Mesenchymal stem cell (in vitro differentiated cells and primary cell): ENCODE data around the gene L3MBTL1.

Source experiments
- DNase-seq: peaks from one replicate; pipeline ENCODE4 v3.0.0-alpha.2; 2013
- H2AFZ ChIP-seq: one replicate; pipeline ENCODE4 v1.6.1; 2013; ENCODE audit warnings: low read depth, mild to moderate bottlenecking, control low read depth, inconsistent platforms, low read length, moderate library complexity
- H2AK5ac ChIP-seq: 2 replicates; pipeline ENCODE4 v1.6.1; 2013; ENCODE audit warnings: low read length, moderate library complexity, mild to moderate bottlenecking, inconsistent platforms; ENCODE audit not compliant: severe bottlenecking
- H2BK120ac ChIP-seq: one replicate; pipeline ENCODE4 v1.6.1; 2013; ENCODE audit warnings: low read depth, mild to moderate bottlenecking, inconsistent platforms, low read length, moderate library complexity
- H2BK12ac ChIP-seq, 2 experiments: one replicate each; pipeline ENCODE4 v1.6.1; 2013; ENCODE audit warnings: inconsistent platforms in 2 of 2, low read length in 2 of 2, mild to moderate bottlenecking in 2 of 2, moderate library complexity in 2 of 2, control low read depth in 1 of 2
- H2BK15ac ChIP-seq: one replicate; pipeline ENCODE4 v1.6.1; 2013; ENCODE audit warnings: mild to moderate bottlenecking, low read depth, inconsistent platforms; ENCODE audit not compliant: poor library complexity, severe bottlenecking
- H2BK5ac ChIP-seq: 2 replicates; pipeline ENCODE4 v1.6.1; 2013; ENCODE audit warnings: low read depth, mild to moderate bottlenecking, low read length, control low read depth, inconsistent platforms; ENCODE audit not compliant: poor library complexity, severe bottlenecking
- H3K14ac ChIP-seq, 2 experiments: one replicate each; pipeline ENCODE4 v1.6.1; 2013; ENCODE audit warnings: inconsistent platforms in 2 of 2, low read length in 2 of 2, control low read depth in 1 of 2, mild to moderate bottlenecking in 1 of 2, moderate library complexity in 1 of 2
- H3K18ac ChIP-seq, 2 experiments: one replicate each; pipeline ENCODE4 v1.6.1; 2013; ENCODE audit warnings: inconsistent platforms in 2 of 2, low read length in 2 of 2, control low read depth in 1 of 2, low read depth in 1 of 2, mild to moderate bottlenecking in 1 of 2
- H3K23ac ChIP-seq, 2 experiments: one replicate each; pipeline ENCODE4 v1.6.1; 2013; ENCODE audit warnings: inconsistent platforms in 2 of 2, low read length in 2 of 2, mild to moderate bottlenecking in 2 of 2, moderate library complexity in 2 of 2, control low read depth in 1 of 2
- H3K27ac ChIP-seq: 2 replicates; pipeline ENCODE4 v1.5.1; 2013; ENCODE audit warnings: mild to moderate bottlenecking, moderate library complexity, low read length, control low read depth, inconsistent platforms; ENCODE audit not compliant: poor library complexity, severe bottlenecking
- H3K27me3 ChIP-seq, 2 experiments: 2 replicates each; pipeline versions ENCODE4 v1.6.1 to v1.7.0; 2013; ENCODE audit warnings: low read length in 2 of 2, mild to moderate bottlenecking in 2 of 2, moderate library complexity in 2 of 2, control low read depth in 1 of 2, inconsistent platforms in 1 of 2; ENCODE audit not compliant: control insufficient read depth in 1 of 2, insufficient read depth in 1 of 2
- H3K36me3 ChIP-seq, 2 experiments: 2 replicates each; pipeline versions ENCODE4 v1.6.1 to v1.7.0; 2013; ENCODE audit warnings: low read length in 2 of 2, control low read depth in 1 of 2, inconsistent platforms in 1 of 2, low read depth in 1 of 2, mild to moderate bottlenecking in 1 of 2; ENCODE audit not compliant: insufficient read depth in 2 of 2, control insufficient read depth in 1 of 2
- H3K4ac ChIP-seq, 2 experiments: one replicate each; pipeline ENCODE4 v1.6.1; 2013; ENCODE audit warnings: inconsistent platforms in 2 of 2, low read length in 2 of 2, mild to moderate bottlenecking in 2 of 2, moderate library complexity in 2 of 2, control low read depth in 1 of 2, low read depth in 1 of 2
- H3K4me1 ChIP-seq: 2 replicates; pipeline ENCODE4 v1.6.1; 2013; ENCODE audit warnings: low read depth, low read length, control low read depth; ENCODE audit not compliant: control insufficient read depth, insufficient read depth
- H3K4me2 ChIP-seq: 2 replicates; pipeline ENCODE4 v1.6.1; 2013; ENCODE audit warnings: low read length, mild to moderate bottlenecking, inconsistent platforms; ENCODE audit not compliant: poor library complexity, severe bottlenecking
- H3K4me3 ChIP-seq, 2 experiments: 2 replicates each; pipeline versions ENCODE4 v1.5.1 to v1.7.0; 2013; ENCODE audit warnings: low read length in 2 of 2, mild to moderate bottlenecking in 2 of 2, control low read depth in 1 of 2, low read depth in 1 of 2; ENCODE audit not compliant: insufficient read depth in 1 of 2
- H3K79me1 ChIP-seq: replicated peaks from 2 replicates; pipeline ENCODE4 v1.6.1; 2013; ENCODE audit warnings: mild to moderate bottlenecking, control low read depth, low read length, inconsistent platforms; ENCODE audit not compliant: poor library complexity, severe bottlenecking
- H3K9ac ChIP-seq: 2 replicates; pipeline ENCODE4 v1.7.0; 2013; ENCODE audit warnings: mild to moderate bottlenecking, low read length, moderate library complexity
- H3K9me3 ChIP-seq: 2 replicates; pipeline ENCODE4 v1.7.0; 2013; ENCODE audit warnings: mild to moderate bottlenecking, low read length; ENCODE audit not compliant: control insufficient read depth
- H4K8ac ChIP-seq: one replicate; pipeline ENCODE4 v1.6.1; 2013; ENCODE audit warnings: inconsistent platforms, mild to moderate bottlenecking, low read length, moderate library complexity
- H4K91ac ChIP-seq: one replicate; pipeline ENCODE4 v1.6.1; 2013; ENCODE audit warnings: mild to moderate bottlenecking, low read length, inconsistent platforms
- WGBS: methylation state at CpG from one replicate; pipeline ENCODE4 v1.1.7; 2013; ENCODE audit warnings: mixed read lengths; 5-methylcytosine and 5-hydroxymethylcytosine counted together

The L3MBTL1 gene

GRCh38 chr20:43543138-43543537 lies 35.6 kb downstream of the L3MBTL1 start:
- Histone ChIP-seq H4K8ac (no peak overlapping the region), H2BK12ac (no peak overlapping the region), H3K27ac (no peak overlapping the region), H3K4me2 (no peak overlapping the region), H3K4me3 (no peak overlapping the region), H2BK15ac (no peak overlapping the region), H3K79me1 (no peaks in the 10 kb centered on the region), H3K4ac (no peak overlapping the region), H3K18ac (no peak overlapping the region), H2AK5ac (no peak overlapping the region), H2AFZ (no peak overlapping the region), H3K9me3 (peaks cover 5% of the 10 kb centered on the region), H3K4me1 (peaks cover 5% of the 10 kb centered on the region), H3K27me3 (no peaks in the 10 kb centered on the region), H4K91ac (no peak overlapping the region), H2BK5ac (no peak overlapping the region), H3K9ac (no peak overlapping the region), H3K23ac (no peak overlapping the region), H3K14ac (no peak overlapping the region), H2BK120ac (no peak overlapping the region), H3K36me3 (peaks cover 0 to 52% of the 10 kb centered on the region in 2 experiments)
- 89% methylated on average over 5 of the region's 5 CpGs for WGBS
- no peak for DNase-seq

- H3K4me2 ChIP-seq: no peak overlapping the region
- no peak overlapping the region for H3K23ac ChIP-seq
- no peak overlapping the region for H3K4ac ChIP-seq
- H4K8ac ChIP-seq: no peak overlapping the region
- no peak overlapping the region for H2AFZ ChIP-seq
- H3K27me3 ChIP-seq: no peaks in the 10 kb centered on the region
- no peak overlapping the region for H2BK12ac ChIP-seq
- no peak overlapping the region for H3K18ac ChIP-seq
- H3K14ac ChIP-seq: no peak overlapping the region
- H3K4me1 ChIP-seq: peaks cover 3% of the 10 kb centered on the region
- no peak overlapping the region for H4K91ac ChIP-seq
- H3K9me3 ChIP-seq: peaks cover 5% of the 10 kb centered on the region
- no peak for DNase-seq
- no peak overlapping the region for H3K4me3 ChIP-seq
- H2BK5ac ChIP-seq: no peak overlapping the region
- H3K9ac ChIP-seq: no peak overlapping the region
- peaks cover 0 to 54% of the 10 kb centered on the region in 2 experiments for H3K36me3 ChIP-seq
- no peak overlapping the region for H2BK15ac ChIP-seq
- 90% methylated on average over 9 of the region's 9 CpGs for WGBS
- H2AK5ac ChIP-seq: no peak overlapping the region
- no peak overlapping the region for H2BK120ac ChIP-seq
- no peak overlapping the region for H3K27ac ChIP-seq
- H3K79me1 ChIP-seq: no peaks in the 10 kb centered on the region
These were observed 37.0 kb downstream of the L3MBTL1 start for GRCh38 chr20:43544501-43544900.

- peaks cover 2% of the 10 kb centered on the region for H3K4me1 ChIP-seq
- H3K9me3 ChIP-seq: peaks cover 5% of the 10 kb centered on the region
- no peak overlapping the region for H2BK5ac ChIP-seq
- no peaks in the 10 kb centered on the region for H3K79me1 ChIP-seq
- no peak overlapping the region for H3K14ac ChIP-seq
- no peaks in the 10 kb centered on the region for H3K27me3 ChIP-seq
- H3K27ac ChIP-seq: no peak overlapping the region
- no peak overlapping the region for H3K4me2 ChIP-seq
- no peak overlapping the region for H3K9ac ChIP-seq
- H2BK12ac ChIP-seq: no peak overlapping the region
- H4K8ac ChIP-seq: no peak overlapping the region
- WGBS: 84% methylated on average over 4 of the region's 4 CpGs
- H3K23ac ChIP-seq: no peak overlapping the region
- H3K4me3 ChIP-seq: no peak overlapping the region
- H3K4ac ChIP-seq: no peak overlapping the region
- no peak overlapping the region for H2AFZ ChIP-seq
- no peak overlapping the region for H3K18ac ChIP-seq
- H3K36me3 ChIP-seq: peaks cover 0 to 44% of the 10 kb centered on the region in 2 experiments
- H2AK5ac ChIP-seq: no peak overlapping the region
- H4K91ac ChIP-seq: no peak overlapping the region
- no peak overlapping the region for H2BK120ac ChIP-seq
- no peak overlapping the region for H2BK15ac ChIP-seq
- DNase-seq: no peak
These were observed 38.5 kb downstream of the L3MBTL1 start for GRCh38 chr20:43545837-43546578.

- 69% methylated on average over 5 of the region's 5 CpGs for WGBS
These were observed 40.9 kb downstream of the L3MBTL1 start for GRCh38 chr20:43548273-43548880.

More at GRCh38 chr20:43548273-43548880, 40.9 kb downstream of the L3MBTL1 start:
- Histone ChIP-seq H2BK15ac (no peak overlapping the region), H2BK120ac (no peak overlapping the region), H3K27me3 (no peaks in the 10 kb centered on the region), H2AFZ (no peak overlapping the region), H3K14ac (no peak overlapping the region), H2AK5ac (no peak overlapping the region), H3K4me1 (no peaks in the 10 kb centered on the region), H4K91ac (no peak overlapping the region), H3K36me3 (peaks cover 0 to 35% of the 10 kb centered on the region in 2 experiments), H3K4ac (no peak overlapping the region), H3K4me2 (no peak overlapping the region), H3K18ac (no peak overlapping the region), H3K79me1 (no peaks in the 10 kb centered on the region), H4K8ac (no peak overlapping the region), H3K23ac (no peak overlapping the region), H3K9me3 (peaks cover 5% of the 10 kb centered on the region), H2BK5ac (no peak overlapping the region), H3K4me3 (no peak overlapping the region), H3K9ac (no peak overlapping the region), H3K27ac (no peak overlapping the region), H2BK12ac (no peak overlapping the region)
- DNase-seq: no peak
